Embryonic facial prominence (tissue), 1 donor: Measurements from ENCODE around the gene KPNA1.

Experiments
- DNase-seq: peaks from one replicate; pipeline ENCODE4 v3.0.0-alpha.2; 2016; ENCODE audit errors: extremely low spot score

The KPNA1 gene

GRCh38 chr3:122383771-122384697 is 130.7 kb downstream of the KPNA1 start, which contains the start of gene FAM162A:
FAM162A (plus strand) TSS chr3:122384182; CDS start chr3:122384266, 84 bp downstream.
- peak; percentile 84 for DNase-seq

- DNase-seq, result peak; percentile 75
These were observed 131.7 kb downstream of the KPNA1 start, which contains the start of gene MIX23 for GRCh38 chr3:122382888-122383666. MIX23 (minus strand) TSS chr3:122383231; CDS start chr3:122383224, 7 bp downstream.

DNA sequence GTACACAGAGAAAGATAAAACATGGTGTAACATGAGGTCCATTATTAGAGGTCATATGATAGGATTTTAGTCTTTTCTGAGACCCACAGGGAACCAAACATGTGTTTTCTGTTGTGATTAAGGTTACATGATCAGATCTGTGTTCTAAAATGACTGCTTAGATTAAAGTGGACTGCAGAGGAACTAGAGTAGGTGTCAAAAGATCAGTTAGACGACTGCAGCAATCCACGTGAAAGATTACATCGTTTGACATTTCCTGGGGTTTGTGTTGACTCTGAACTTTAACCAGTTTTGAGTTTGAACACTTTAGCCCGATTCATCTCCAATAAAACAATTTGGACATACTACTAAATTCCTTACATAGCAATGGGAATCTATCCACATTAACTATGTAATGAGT is 136.8 kb downstream of the KPNA1 start:
- DNase-seq, result no peak

DNA sequence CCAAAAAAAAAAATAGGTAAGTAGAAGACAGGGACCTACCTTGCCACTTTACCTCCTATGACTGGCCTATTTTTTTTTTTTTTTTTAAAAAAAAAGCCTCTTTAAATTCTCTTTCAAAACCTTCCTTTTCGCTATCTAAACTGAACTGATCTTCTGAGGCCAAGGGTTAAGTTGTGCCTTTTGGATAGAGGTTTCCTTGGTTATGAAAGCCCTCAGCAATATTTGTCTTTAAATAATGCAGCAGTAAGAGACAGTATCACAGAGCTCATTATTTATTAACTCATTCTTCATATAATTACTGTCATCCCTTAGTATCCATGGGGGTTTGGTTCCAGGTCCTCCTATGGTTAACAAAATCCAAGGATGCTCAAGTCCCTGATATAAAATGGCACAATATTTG is 140.7 kb downstream of the KPNA1 start:
- DNase-seq, result no peak
